ENCODE data around the gene RUSF1. TPM values are rescaled to one million over a fixed set of nuclear protein-coding genes. Genes with fewer than 3 reads are reported as not detected.
"Not testable (repeated sequence)": the region's sequence is repeated elsewhere in the genome, so short reads cannot be mapped to it uniquely, and the experiment has no call there.

Gene RUSF1
- total and polyA plus RNA-seq, 9 of the 15 experiments (the other 6 are each of a cell fraction or from before 2014, with no cell fraction given) = 0.80 to 52.8 (median 27.6) TPM

DNA sequence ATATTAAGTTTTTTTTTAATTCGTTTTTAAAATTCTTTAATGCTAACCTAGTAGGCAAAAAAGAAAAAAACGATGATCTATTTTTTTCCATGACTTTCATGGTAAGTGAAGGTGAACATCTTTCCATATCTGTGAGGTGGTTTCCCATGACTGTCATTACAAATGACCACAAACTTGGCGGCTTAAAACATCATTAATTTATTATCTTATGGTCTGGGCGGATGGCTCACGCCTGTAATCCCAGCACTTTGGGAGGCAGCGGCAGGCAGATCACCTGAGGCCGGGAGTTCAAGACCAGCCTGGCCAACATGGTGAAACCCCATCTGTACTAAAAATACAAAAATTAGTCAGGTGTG is 30.0 kb upstream of the RUSF1 start:
- H3K4me3 ChIP-seq; H3K9me3 ChIP-seq (replicated peaks; ENCODE audit: control insufficient read depth, insufficient read depth, low read depth, low read length); ATAC-seq; DNase-seq (ENCODE audit: extremely low read depth in 1 of 4, low spot score in 3 of 4); POLR2A ChIA-PET; in situ Hi-C loops (cut with MboI); H3K79me2 ChIP-seq (ENCODE audit: control insufficient read depth, insufficient read depth, low read length); intact Hi-C loops (cut with micrococcal nuclease); H2AFZ ChIP-seq (ENCODE audit: low read depth, low read length); H3K27me3 ChIP-seq (ENCODE audit: control insufficient read depth in 2 of 2, insufficient read depth in 2 of 2, low read length in 2 of 2); H4K20me1 ChIP-seq (replicated peaks; ENCODE audit: control insufficient read depth, insufficient read depth, low read length); FAIRE-seq; H3K9ac ChIP-seq (ENCODE audit: insufficient read depth in 1 of 2, low read depth in 2 of 2, low read length in 2 of 2); H3K27ac ChIP-seq (ENCODE audit: extremely low read depth, low read depth, low read length); H3K4me2 ChIP-seq (ENCODE audit: insufficient read depth, low read length); BruUV-seq (replicated peaks); CTCF ChIA-PET (ENCODE audit: low intra/inter-chr PET ratio); H3K36me3 ChIP-seq (ENCODE audit: control insufficient read depth, insufficient read depth, low read length); H3K9me1 ChIP-seq (ENCODE audit: control insufficient read depth, insufficient read depth, low read length): not testable (repeated sequence)
- peaks cover 7 to 16% of the 10 kb centered on the region in 2 experiments; a peak in 3 of 5 replicates for H3K4me1 ChIP-seq (replicated peaks in 1 of 2; ENCODE audit: control insufficient read depth in 2 of 2, insufficient read depth in 2 of 2, low read length in 2 of 2)
- 46% methylated on average over 7 of the region's 7 CpGs for WGBS (ENCODE audit: insufficient coverage, low coverage, missing lambda C conversion rate)

DNA sequence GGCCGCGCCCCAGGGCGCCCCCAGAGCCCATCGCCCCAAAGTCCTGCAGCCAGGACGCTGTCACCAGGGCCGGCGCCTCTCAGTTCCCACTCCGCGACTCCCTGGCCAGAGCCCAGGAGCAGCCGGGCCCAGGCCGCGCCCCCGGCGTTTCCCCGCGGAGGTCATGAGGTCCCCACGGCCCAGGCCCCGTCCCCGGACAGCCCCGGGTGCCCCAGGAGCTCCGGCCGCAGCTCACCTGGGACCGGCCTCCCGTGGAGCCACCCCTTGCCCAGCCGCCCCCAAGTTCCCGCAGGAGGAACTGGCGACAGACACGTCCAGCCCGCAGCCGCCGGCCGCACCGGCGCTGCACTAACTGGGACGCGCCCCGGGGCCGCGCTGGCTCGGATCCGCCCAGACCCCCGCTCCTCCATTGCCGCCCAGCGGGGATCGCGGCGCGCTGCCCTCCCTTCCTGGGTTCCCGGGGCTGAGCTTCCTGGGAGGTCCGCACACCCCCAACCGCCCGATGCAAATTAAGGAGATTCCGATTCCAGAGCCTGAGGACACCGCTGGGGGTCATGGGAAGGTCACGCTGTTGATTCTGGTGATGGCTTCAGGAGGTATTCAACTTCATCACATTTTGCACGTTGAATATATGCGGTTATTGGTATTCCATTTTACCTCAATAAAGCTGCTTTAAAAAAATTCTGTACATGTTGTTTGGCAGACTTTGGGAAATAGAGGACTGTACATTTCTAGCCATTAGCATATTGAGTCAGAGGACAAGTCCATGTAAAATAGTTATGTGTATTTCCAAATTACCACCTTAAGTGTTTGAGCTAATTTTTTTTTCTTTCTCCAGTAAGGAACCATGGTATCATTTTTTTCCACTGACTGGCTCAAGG is 29.4 kb upstream of the RUSF1 start:
- Histone ChIP-seq H3K27ac (ENCODE audit: extremely low read depth, low read depth, low read length) (no peak overlapping the region), H2AFZ (ENCODE audit: low read depth, low read length) (no peak overlapping the region), H3K4me2 (ENCODE audit: insufficient read depth, low read length) (no peak overlapping the region), H3K27me3 (ENCODE audit: control insufficient read depth in 2 of 2, insufficient read depth in 2 of 2, low read length in 2 of 2) (no peaks in the 10 kb centered on the region), H3K9ac (ENCODE audit: insufficient read depth in 1 of 2, low read depth in 2 of 2, low read length in 2 of 2) (no peak overlapping the region), H4K20me1 (replicated peaks; ENCODE audit: control insufficient read depth, insufficient read depth, low read length) (no peaks in the 10 kb centered on the region), H3K9me1 (ENCODE audit: control insufficient read depth, insufficient read depth, low read length) (no peaks in the 10 kb centered on the region), H3K79me2 (ENCODE audit: control insufficient read depth, insufficient read depth, low read length) (no peaks in the 10 kb centered on the region), H3K36me3 (ENCODE audit: control insufficient read depth, insufficient read depth, low read length) (no peaks in the 10 kb centered on the region), H3K4me3 (no peak overlapping the region), H3K9me3 (replicated peaks; ENCODE audit: control insufficient read depth, insufficient read depth, low read depth, low read length) (peaks cover 9% of the 10 kb centered on the region), H3K4me1 (replicated peaks in 1 of 2; ENCODE audit: control insufficient read depth in 2 of 2, insufficient read depth in 2 of 2, low read length in 2 of 2) (peaks cover 7 to 16% of the 10 kb centered on the region in 2 experiments; a peak in 3 of 5 replicates)
- 91% methylated on average over 9 of the region's 57 CpGs for WGBS (ENCODE audit: insufficient coverage, low coverage, missing lambda C conversion rate)
- DNase-seq (ENCODE audit: extremely low read depth in 1 of 4, low spot score in 3 of 4) = no peak
- in situ Hi-C loops (cut with MboI) (no loop called here), intact Hi-C loops (cut with micrococcal nuclease) (no loop called here)
- POLR2A ChIA-PET = no interaction called here
- FAIRE-seq = no peak
- no TSS peak for BruUV-seq (replicated peaks)
- no peak for ATAC-seq
- CTCF ChIA-PET (ENCODE audit: low intra/inter-chr PET ratio) = no interaction called here
- no peak for TF ChIP-seq CBX8 (IDR thresholded peaks at IDR 0.05; ENCODE audit: borderline replicate concordance, extremely low read depth, low read depth, low read length, poor library complexity, severe bottlenecking)
- no peak for TF ChIP-seq ZFX (CRISPR knock-in tag; IDR thresholded peaks at IDR 0.05)
- no peak for TF ChIP-seq MAFF (IDR thresholded peaks at IDR 0.05; ENCODE audit: low read length)
- no peak for TF ChIP-seq NCOA6 (IDR thresholded peaks at IDR 0.05)
- TF ChIP-seq, protein P1, sequence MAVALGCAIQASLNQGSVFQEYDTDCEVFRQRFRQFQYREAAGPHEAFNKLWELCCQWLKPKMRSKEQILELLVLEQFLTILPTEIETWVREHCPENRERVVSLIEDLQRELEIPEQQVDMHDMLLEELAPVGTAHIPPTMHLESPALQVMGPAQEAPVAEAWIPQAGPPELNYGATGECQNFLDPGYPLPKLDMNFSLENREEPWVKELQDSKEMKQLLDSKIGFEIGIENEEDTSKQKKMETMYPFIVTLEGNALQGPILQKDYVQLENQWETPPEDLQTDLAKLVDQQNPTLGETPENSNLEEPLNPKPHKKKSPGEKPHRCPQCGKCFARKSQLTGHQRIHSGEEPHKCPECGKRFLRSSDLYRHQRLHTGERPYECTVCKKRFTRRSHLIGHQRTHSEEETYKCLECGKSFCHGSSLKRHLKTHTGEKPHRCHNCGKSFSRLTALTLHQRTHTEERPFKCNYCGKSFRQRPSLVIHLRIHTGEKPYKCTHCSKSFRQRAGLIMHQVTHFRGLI (CRISPR knock-in tag; IDR thresholded peaks at IDR 0.05) = no peak
- TF ChIP-seq IRF2 (CRISPR knock-in tag; IDR thresholded peaks at IDR 0.05) = no peak
- no peak for TF ChIP-seq KHSRP (IDR thresholded peaks at IDR 0.05)
- TF ChIP-seq, protein P2, sequence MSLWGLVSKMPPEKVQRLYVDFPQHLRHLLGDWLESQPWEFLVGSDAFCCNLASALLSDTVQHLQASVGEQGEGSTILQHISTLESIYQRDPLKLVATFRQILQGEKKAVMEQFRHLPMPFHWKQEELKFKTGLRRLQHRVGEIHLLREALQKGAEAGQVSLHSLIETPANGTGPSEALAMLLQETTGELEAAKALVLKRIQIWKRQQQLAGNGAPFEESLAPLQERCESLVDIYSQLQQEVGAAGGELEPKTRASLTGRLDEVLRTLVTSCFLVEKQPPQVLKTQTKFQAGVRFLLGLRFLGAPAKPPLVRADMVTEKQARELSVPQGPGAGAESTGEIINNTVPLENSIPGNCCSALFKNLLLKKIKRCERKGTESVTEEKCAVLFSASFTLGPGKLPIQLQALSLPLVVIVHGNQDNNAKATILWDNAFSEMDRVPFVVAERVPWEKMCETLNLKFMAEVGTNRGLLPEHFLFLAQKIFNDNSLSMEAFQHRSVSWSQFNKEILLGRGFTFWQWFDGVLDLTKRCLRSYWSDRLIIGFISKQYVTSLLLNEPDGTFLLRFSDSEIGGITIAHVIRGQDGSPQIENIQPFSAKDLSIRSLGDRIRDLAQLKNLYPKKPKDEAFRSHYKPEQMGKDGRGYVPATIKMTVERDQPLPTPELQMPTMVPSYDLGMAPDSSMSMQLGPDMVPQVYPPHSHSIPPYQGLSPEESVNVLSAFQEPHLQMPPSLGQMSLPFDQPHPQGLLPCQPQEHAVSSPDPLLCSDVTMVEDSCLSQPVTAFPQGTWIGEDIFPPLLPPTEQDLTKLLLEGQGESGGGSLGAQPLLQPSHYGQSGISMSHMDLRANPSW (CRISPR knock-in tag; IDR thresholded peaks at IDR 0.05) = no peak
- no peak for TF ChIP-seq CREB1 (IDR thresholded peaks at IDR 0.05)
- TF ChIP-seq CREB1 (CRISPR knock-in tag; IDR thresholded peaks at IDR 0.05) = no peak
- TF ChIP-seq DNMT1 (IDR thresholded peaks at IDR 0.05) = no peak

Measured in K562 (cell line).